HPDE6-E6E7 (cell line): ENCODE measurements around the gene KDM4C.

ENCODE experiments used
- DNase-seq: peaks from one replicate; pipeline ENCODE4 v3.0.0; 2011; ENCODE audit warnings: missing footprints; ENCODE audit errors: extremely low spot score

Gene KDM4C

GRCh38 chr9:7211657-7212056, 453.9 kb downstream of the KDM4C start:
- DNase-seq: no peak

GRCh38 chr9:7212101-7212500, 454.3 kb downstream of the KDM4C start:
- DNase-seq: no peak

GRCh38 chr9:7216004-7216841, 458.4 kb downstream of the KDM4C start:
- DNase-seq: no peak

DNA sequence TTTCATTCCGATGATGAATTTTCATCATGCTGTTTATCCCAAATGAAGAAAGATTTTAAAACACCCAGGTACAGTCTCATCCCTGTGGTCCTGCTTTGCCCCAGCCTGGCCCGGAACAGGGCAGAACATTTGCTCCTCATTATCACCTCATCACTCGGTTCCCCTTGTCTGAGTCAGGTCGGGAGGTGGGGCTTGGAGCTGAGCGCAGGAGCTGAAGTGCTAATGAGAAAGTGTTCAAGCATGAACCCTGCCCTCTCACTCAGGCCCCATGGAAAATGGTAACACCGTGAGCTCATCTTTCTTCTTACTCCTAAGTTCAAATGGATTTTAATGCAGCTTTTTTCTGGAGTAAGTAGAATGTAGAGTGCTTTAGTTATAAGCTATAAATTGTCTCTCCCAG, 466.2 kb downstream of the KDM4C start:
- no peak for DNase-seq
